ENCODE measurements around the gene CDH4.

The CDH4 gene

GRCh38 chr20:61638802-61639585 lies 386.9 kb downstream of the CDH4 start:
- no peak overlapping the region for H3K4me3 Mint-ChIP-seq
- no peak for DNase-seq (ENCODE audit: low spot score)
- H3K36me3 Mint-ChIP-seq (ENCODE audit: low read depth): no peaks in the 10 kb centered on the region
- no peak overlapping the region for H3K27ac Mint-ChIP-seq
- H3K9me3 Mint-ChIP-seq: no peaks in the 10 kb centered on the region
- H3K4me1 Mint-ChIP-seq (ENCODE audit: low read depth): no peaks in the 10 kb centered on the region
- no peaks in the 10 kb centered on the region for H3K27me3 Mint-ChIP-seq (ENCODE audit: low read depth)

GRCh38 chr20:61640131-61640870 lies 388.2 kb downstream of the CDH4 start:
- H3K4me3 Mint-ChIP-seq: no peak overlapping the region
- no peaks in the 10 kb centered on the region for H3K9me3 Mint-ChIP-seq
- no peak for DNase-seq (ENCODE audit: low spot score)
- no peak overlapping the region for H3K27ac Mint-ChIP-seq
- H3K27me3 Mint-ChIP-seq (ENCODE audit: low read depth): no peaks in the 10 kb centered on the region
- no peaks in the 10 kb centered on the region for H3K4me1 Mint-ChIP-seq (ENCODE audit: low read depth)
- H3K36me3 Mint-ChIP-seq (ENCODE audit: low read depth): no peaks in the 10 kb centered on the region

GRCh38 chr20:61640871-61641245 lies 388.8 kb downstream of the CDH4 start:
- Mint-ChIP-seq H3K27ac (no peak overlapping the region), H3K27me3 (ENCODE audit: low read depth) (no peaks in the 10 kb centered on the region), H3K4me1 (ENCODE audit: low read depth) (no peaks in the 10 kb centered on the region), H3K4me3 (no peak overlapping the region), H3K36me3 (ENCODE audit: low read depth) (no peaks in the 10 kb centered on the region), H3K9me3 (no peaks in the 10 kb centered on the region)
- no peak for DNase-seq (ENCODE audit: low spot score)

GRCh38 chr20:61643656-61644377 lies 391.8 kb downstream of the CDH4 start:
- no peaks in the 10 kb centered on the region for H3K36me3 Mint-ChIP-seq (ENCODE audit: low read depth)
- no peak for DNase-seq (ENCODE audit: low spot score)

GRCh38 chr20:61644378-61645076 lies 392.5 kb downstream of the CDH4 start:
- H3K27ac Mint-ChIP-seq: no peak overlapping the region
- no peaks in the 10 kb centered on the region for H3K9me3 Mint-ChIP-seq
- no peaks in the 10 kb centered on the region for H3K36me3 Mint-ChIP-seq (ENCODE audit: low read depth)
- DNase-seq (ENCODE audit: low spot score): no peak
- no peaks in the 10 kb centered on the region for H3K27me3 Mint-ChIP-seq (ENCODE audit: low read depth)
- H3K4me3 Mint-ChIP-seq: no peak overlapping the region
- no peaks in the 10 kb centered on the region for H3K4me1 Mint-ChIP-seq (ENCODE audit: low read depth)

More at GRCh38 chr20:61643656-61644377, 391.8 kb downstream of the CDH4 start:
- H3K9me3 Mint-ChIP-seq: no peaks in the 10 kb centered on the region
- no peaks in the 10 kb centered on the region for H3K27me3 Mint-ChIP-seq (ENCODE audit: low read depth)
- no peaks in the 10 kb centered on the region for H3K4me1 Mint-ChIP-seq (ENCODE audit: low read depth)
- H3K4me3 Mint-ChIP-seq: no peak overlapping the region
- H3K27ac Mint-ChIP-seq: no peak overlapping the region

GRCh38 chr20:61645732-61646131 lies 393.7 kb downstream of the CDH4 start:
- H3K4me1 Mint-ChIP-seq (ENCODE audit: low read depth): no peaks in the 10 kb centered on the region
- H3K4me3 Mint-ChIP-seq: no peak overlapping the region
- H3K9me3 Mint-ChIP-seq: no peaks in the 10 kb centered on the region
- H3K27me3 Mint-ChIP-seq (ENCODE audit: low read depth): no peaks in the 10 kb centered on the region
- H3K36me3 Mint-ChIP-seq (ENCODE audit: low read depth): no peaks in the 10 kb centered on the region
- no peak for DNase-seq (ENCODE audit: low spot score)
- no peak overlapping the region for H3K27ac Mint-ChIP-seq

- no peaks in the 10 kb centered on the region for H3K4me1 Mint-ChIP-seq (ENCODE audit: low read depth)
- H3K36me3 Mint-ChIP-seq (ENCODE audit: low read depth): no peaks in the 10 kb centered on the region
- no peak for DNase-seq (ENCODE audit: low spot score)
- no peaks in the 10 kb centered on the region for H3K9me3 Mint-ChIP-seq
- H3K27me3 Mint-ChIP-seq (ENCODE audit: low read depth): no peaks in the 10 kb centered on the region
- no peak overlapping the region for H3K4me3 Mint-ChIP-seq
- no peak overlapping the region for H3K27ac Mint-ChIP-seq
Measured at GRCh38 chr20:61646453-61646852, 394.4 kb downstream of the CDH4 start.

- H3K36me3 Mint-ChIP-seq (ENCODE audit: low read depth): no peaks in the 10 kb centered on the region
Measured at GRCh38 chr20:61646986-61647385, 394.9 kb downstream of the CDH4 start.

GRCh38 chr20:61647702-61648101 lies 395.6 kb downstream of the CDH4 start:
- DNase-seq (ENCODE audit: low spot score): no peak
- H3K9me3 Mint-ChIP-seq: no peaks in the 10 kb centered on the region
- no peaks in the 10 kb centered on the region for H3K36me3 Mint-ChIP-seq (ENCODE audit: low read depth)
- no peaks in the 10 kb centered on the region for H3K27me3 Mint-ChIP-seq (ENCODE audit: low read depth)
- H3K4me3 Mint-ChIP-seq: no peak overlapping the region
- H3K4me1 Mint-ChIP-seq (ENCODE audit: low read depth): no peaks in the 10 kb centered on the region
- no peak overlapping the region for H3K27ac Mint-ChIP-seq

More at GRCh38 chr20:61646986-61647385, 394.9 kb downstream of the CDH4 start:
- H3K27ac Mint-ChIP-seq: no peak overlapping the region
- no peaks in the 10 kb centered on the region for H3K4me1 Mint-ChIP-seq (ENCODE audit: low read depth)
- H3K27me3 Mint-ChIP-seq (ENCODE audit: low read depth): no peaks in the 10 kb centered on the region
- no peak for DNase-seq (ENCODE audit: low spot score)
- H3K9me3 Mint-ChIP-seq: no peaks in the 10 kb centered on the region
- no peak overlapping the region for H3K4me3 Mint-ChIP-seq

- no peak for DNase-seq (ENCODE audit: low spot score)
- Mint-ChIP-seq H3K36me3 (ENCODE audit: low read depth) (no peaks in the 10 kb centered on the region), H3K27me3 (ENCODE audit: low read depth) (no peaks in the 10 kb centered on the region), H3K27ac (no peak overlapping the region), H3K4me3 (no peak overlapping the region), H3K9me3 (no peaks in the 10 kb centered on the region), H3K4me1 (ENCODE audit: low read depth) (no peaks in the 10 kb centered on the region)
Measured at GRCh38 chr20:61649105-61649859, 397.2 kb downstream of the CDH4 start.

GRCh38 chr20:61649860-61650162 lies 397.8 kb downstream of the CDH4 start:
- Mint-ChIP-seq H3K36me3 (ENCODE audit: low read depth) (no peaks in the 10 kb centered on the region), H3K4me1 (ENCODE audit: low read depth) (no peaks in the 10 kb centered on the region), H3K27ac (no peak overlapping the region), H3K27me3 (ENCODE audit: low read depth) (no peaks in the 10 kb centered on the region), H3K9me3 (no peaks in the 10 kb centered on the region), H3K4me3 (no peak overlapping the region)
- DNase-seq (ENCODE audit: low spot score): no peak

- no peaks in the 10 kb centered on the region for H3K4me1 Mint-ChIP-seq (ENCODE audit: low read depth)
- no peak overlapping the region for H3K4me3 Mint-ChIP-seq
- H3K9me3 Mint-ChIP-seq: no peaks in the 10 kb centered on the region
- no peaks in the 10 kb centered on the region for H3K36me3 Mint-ChIP-seq (ENCODE audit: low read depth)
- DNase-seq (ENCODE audit: low spot score): no peak
- no peak overlapping the region for H3K27ac Mint-ChIP-seq
- H3K27me3 Mint-ChIP-seq (ENCODE audit: low read depth): no peaks in the 10 kb centered on the region
Measured at GRCh38 chr20:61650912-61651733, 399.1 kb downstream of the CDH4 start.

GRCh38 chr20:61652146-61652545 lies 400.1 kb downstream of the CDH4 start:
- Mint-ChIP-seq H3K27me3 (ENCODE audit: low read depth) (no peaks in the 10 kb centered on the region), H3K4me3 (no peak overlapping the region), H3K36me3 (ENCODE audit: low read depth) (no peaks in the 10 kb centered on the region), H3K27ac (no peak overlapping the region), H3K4me1 (ENCODE audit: low read depth) (no peaks in the 10 kb centered on the region), H3K9me3 (no peaks in the 10 kb centered on the region)
- DNase-seq (ENCODE audit: low spot score): no peak
